Ovary (tissue), 9 donors: ENCODE measurements around the gene UBE2G2. TPM values are rescaled to one million over a fixed set of nuclear protein-coding genes. Genes with fewer than 3 reads are reported as not detected.
A peak's percentile ranks its signal among the peaks of the same experiment; 100 is the strongest.

Experiments used
- DNase-seq, 5 donors: peaks; one replicate each; pipeline ENCODE4 v3.0.0-alpha.2; 2019 to 2020
- H3K27ac ChIP-seq, 2 donors: fragments of 200-600 bp; one replicate each; pipeline versions ENCODE4 v1.5.1 to v1.8.0; 2019 to 2022
- H3K27me3 ChIP-seq: fragments of 200-600 bp; one replicate; pipeline ENCODE4 v1.8.0; 2022
- H3K36me3 ChIP-seq: fragments of 200-600 bp; sonication (generic); one replicate; pipeline ENCODE4 v1.5.1; 2019
- H3K4me1 ChIP-seq: one replicate; pipeline ENCODE4 v1.8.1; 2013; ENCODE audit warnings: mild to moderate bottlenecking, moderate library complexity; ENCODE audit not compliant: insufficient read depth
- H3K4me3 ChIP-seq: fragments of 200-600 bp; sonication (generic); one replicate; pipeline ENCODE4 v1.5.1; 2017
- H3K9me3 ChIP-seq, 2 donors: fragments of 200-600 bp in 1 of 2; sonication (generic) in 1 of 2; one replicate each; pipeline versions ENCODE4 v1.5.1 to v1.8.1; 2013 to 2019; ENCODE audit warnings: mild to moderate bottlenecking in 1 of 2, moderate library complexity in 1 of 2
- EP300 ChIP-seq: sonication (generic); formaldehyde crosslinking; IDR thresholded peaks from one replicate; pipeline ENCODE4 v1.6.1; 2017; ENCODE audit warnings: antibody characterized with exemption
- POLR2A ChIP-seq: fragments of 450-650 bp; IDR thresholded peaks from one replicate; pipeline ENCODE4 v1.6.1; 2017; ENCODE audit warnings: antibody characterized with exemption, mild to moderate bottlenecking, moderate library complexity
- WGBS, 3 donors: extraction: QIAGEN DNeasy Blood & Tissue Kit in 1 of 3; methylation state at CpG; one replicate each; pipeline versions ENCODE4 v1.1.5 to v1.1.7; 2013 to 2017; 5-methylcytosine and 5-hydroxymethylcytosine counted together
- intact Hi-C, 4 donors: fragments of 100-400 bp; cut with DNase I; formaldehyde crosslinking; loops; one replicate each; pipeline versions ENCODE4 v1.11.0 to v1.15.1; 2022 to 2023
- polyA plus RNA-seq, 2 donors: library from polyadenylated mRNA; stranded (reverse); fragments of 200-250 nt in 1 of 2; fragments of 350-450 nt in 1 of 2; fragmentation: Illumina TruSeq in 1 of 2; extraction: RNeasy Lipid Tissue Mini Kit (QIAGEN cat#74804) in 1 of 2; gene quantifications; one replicate each; pipeline ENCODE4 v1.2.3, GENCODE V29; 2013 to 2014
- total RNA-seq, 7 donors: library from RNA; depleted of rRNA in 2 of 7; stranded (reverse); fragments of >200 nt in 2 of 7; fragmentation: NEBNext Ultra II Directional in 3 of 7; extraction: Animal tissue kit (Norgen Biotek cat#: 25700) in 3 of 7; gene quantifications; one replicate each; pipeline versions ENCODE4 v1.1.0 to v1.2.4, GENCODE V29; 2016 to 2023
- TF ChIP-seq, protein P1 (sequence below), 3 donors: fragments of 450-650 bp in 2 of 3; fragments of 200-600 bp in 1 of 3; IDR thresholded peaks; one replicate each; pipeline versions ENCODE4 v1.5.1 to v1.8.0; 2016 to 2022; ENCODE audit warnings: antibody characterized with exemption in 3 of 3, mild to moderate bottlenecking in 1 of 3
- donor health status: DM: no; HTN: no; CAD: no; lungs with moderate emphysema.
- donor health status: DM: no; HTN: no; CAD: no.
- donor health status: Bipolar disorder and iron deficiency.
- donor health status: DM: yes; HTN: yes; CAD: no.
- donor health status: DM: no; HTN: no; CAD: no.
- donor health status: DM: yes; HTN: yes; CAD: no.

UBE2G2 gene
- total and polyA plus RNA-seq, 9 donors = 31.3 to 84.9 (median 66.9) TPM

DNA sequence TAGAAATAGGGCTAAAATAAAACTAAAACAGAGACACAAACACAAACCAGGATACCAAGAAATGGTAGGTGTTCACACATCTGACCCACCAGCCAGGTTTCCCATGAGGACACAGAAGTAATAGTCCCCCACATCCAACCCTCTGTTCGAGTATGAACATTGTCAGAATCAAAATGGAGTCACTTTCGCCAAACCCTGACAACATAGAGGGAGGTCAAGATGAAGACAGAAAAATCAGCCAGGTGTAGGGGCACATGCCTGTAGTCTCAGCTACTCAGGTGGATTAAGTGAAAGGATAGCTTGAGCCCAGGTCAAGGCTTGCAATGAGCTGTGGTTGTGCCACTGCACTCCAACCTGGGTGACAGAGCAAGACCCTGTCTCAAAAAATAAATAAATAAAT, 3.8 kb downstream of the UBE2G2 start:
- Histone ChIP-seq H3K9me3 (no peaks in the 10 kb centered on the region), H3K27ac (no peak overlapping the region), H3K4me3 (no peak overlapping the region), H3K36me3 (no peaks in the 10 kb centered on the region), H3K4me1 (peaks cover 4% of the 10 kb centered on the region), H3K27me3 (no peaks in the 10 kb centered on the region)
- intact Hi-C loops = loop anchor here in 2 of 4 donors (5.0 to 10.0 kb wide), 3 partner anchors 145 to 293 kb away; partner anchors contain the start of gene SLX9 (in 1 of the 2)
- no peak for DNase-seq
- TF ChIP-seq EP300 (no peak), POLR2A (no peak)
- TF ChIP-seq, protein P1, sequence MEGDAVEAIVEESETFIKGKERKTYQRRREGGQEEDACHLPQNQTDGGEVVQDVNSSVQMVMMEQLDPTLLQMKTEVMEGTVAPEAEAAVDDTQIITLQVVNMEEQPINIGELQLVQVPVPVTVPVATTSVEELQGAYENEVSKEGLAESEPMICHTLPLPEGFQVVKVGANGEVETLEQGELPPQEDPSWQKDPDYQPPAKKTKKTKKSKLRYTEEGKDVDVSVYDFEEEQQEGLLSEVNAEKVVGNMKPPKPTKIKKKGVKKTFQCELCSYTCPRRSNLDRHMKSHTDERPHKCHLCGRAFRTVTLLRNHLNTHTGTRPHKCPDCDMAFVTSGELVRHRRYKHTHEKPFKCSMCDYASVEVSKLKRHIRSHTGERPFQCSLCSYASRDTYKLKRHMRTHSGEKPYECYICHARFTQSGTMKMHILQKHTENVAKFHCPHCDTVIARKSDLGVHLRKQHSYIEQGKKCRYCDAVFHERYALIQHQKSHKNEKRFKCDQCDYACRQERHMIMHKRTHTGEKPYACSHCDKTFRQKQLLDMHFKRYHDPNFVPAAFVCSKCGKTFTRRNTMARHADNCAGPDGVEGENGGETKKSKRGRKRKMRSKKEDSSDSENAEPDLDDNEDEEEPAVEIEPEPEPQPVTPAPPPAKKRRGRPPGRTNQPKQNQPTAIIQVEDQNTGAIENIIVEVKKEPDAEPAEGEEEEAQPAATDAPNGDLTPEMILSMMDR (IDR thresholded peaks at IDR 0.05) = no peak
- WGBS, 3 donors = 87 to 95% (median 94%) methylated on average over 2 of the region's 2 CpGs

DNA sequence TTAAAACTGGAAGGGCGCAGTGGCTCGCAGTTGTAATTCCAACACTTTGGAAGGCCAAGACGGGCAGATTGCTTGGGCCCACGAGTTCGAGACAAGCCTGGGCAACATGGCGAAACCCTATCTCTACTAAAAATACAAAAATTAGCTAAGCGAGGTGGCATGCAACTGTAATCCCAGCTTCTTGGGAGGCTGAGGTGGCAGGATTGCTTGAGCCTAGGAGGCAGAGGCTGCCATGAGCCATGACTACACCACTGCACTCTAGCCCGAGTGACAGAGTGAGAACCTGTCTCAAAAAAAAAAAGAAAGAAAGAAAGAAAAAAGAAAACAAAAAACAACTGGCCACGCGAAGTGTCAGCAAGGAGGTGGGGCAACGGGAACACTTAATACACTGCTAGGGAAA, 6.3 kb downstream of the UBE2G2 start:
- H3K27ac ChIP-seq = no peak overlapping the region
- no peak for DNase-seq
- H3K36me3 ChIP-seq = no peaks in the 10 kb centered on the region
- TF ChIP-seq EP300 = no peak
- TF ChIP-seq POLR2A = no peak
- TF ChIP-seq, protein P1 (IDR thresholded peaks at IDR 0.05) = no peak
- 87 to 92% (median 88%) methylated on average over 11 of the region's 11 CpGs for WGBS, 3 donors
- H3K4me3 ChIP-seq = no peak overlapping the region
- intact Hi-C loops = loop anchor here in 2 of 4 donors (5.0 to 10.0 kb wide), 3 partner anchors 147 to 291 kb away; partner anchors contain the start of gene SLX9 (in 1 of the 2)
- H3K27me3 ChIP-seq = no peaks in the 10 kb centered on the region
- no peaks in the 10 kb centered on the region for H3K9me3 ChIP-seq
- peaks cover 3% of the 10 kb centered on the region for H3K4me1 ChIP-seq

DNA sequence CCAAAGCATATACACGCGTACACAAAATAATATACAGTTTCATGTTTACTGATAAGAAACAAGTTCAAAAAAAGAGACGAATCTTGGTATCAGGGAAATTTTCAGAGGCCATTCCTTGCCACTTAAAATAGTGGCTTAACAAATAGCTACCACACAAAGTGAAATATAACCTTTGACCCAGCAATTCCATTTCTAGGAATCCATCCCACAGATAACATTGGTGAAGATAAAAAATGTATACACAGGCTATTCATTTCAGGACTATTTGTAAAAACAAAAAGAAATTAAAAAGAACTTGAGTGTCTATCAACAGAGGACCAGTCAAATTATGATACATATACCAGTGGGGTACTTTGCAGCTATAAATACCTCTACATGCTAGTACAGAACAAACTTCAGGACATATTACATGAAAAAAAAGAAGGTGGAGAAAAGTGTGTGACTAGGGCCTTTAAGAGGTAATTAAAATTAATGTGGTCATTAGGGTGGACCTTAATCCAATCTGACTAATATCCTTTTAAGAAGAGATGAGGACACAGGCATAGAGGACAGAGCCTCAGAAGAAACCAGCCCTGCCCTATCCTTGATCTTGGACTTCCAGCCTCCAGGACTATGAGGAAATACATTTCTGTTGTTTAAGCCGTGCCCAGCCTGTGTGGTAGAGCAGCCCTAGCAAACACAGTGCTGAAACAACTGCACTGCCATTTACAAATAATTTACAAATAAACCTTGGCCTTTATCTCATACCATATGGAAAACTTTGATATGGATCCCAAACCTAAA, 7.8 kb downstream of the UBE2G2 start:
- no peak overlapping the region for H3K4me3 ChIP-seq
- TF ChIP-seq POLR2A (no peak), EP300 (no peak)
- TF ChIP-seq, protein P1 (IDR thresholded peaks at IDR 0.05) = no peak
- intact Hi-C loops = loop anchor here in 2 of 4 donors (10.0 kb wide), 2 partner anchors 279 to 289 kb away; no protein-coding TSS in a partner anchor
- H3K27ac ChIP-seq = no peak overlapping the region
- peaks cover 3% of the 10 kb centered on the region for H3K4me1 ChIP-seq
- no peaks in the 10 kb centered on the region for H3K36me3 ChIP-seq
- no peak for DNase-seq
- H3K27me3 ChIP-seq = no peaks in the 10 kb centered on the region
- H3K9me3 ChIP-seq = no peaks in the 10 kb centered on the region
- 21 to 26% (median 26%) methylated on average over 4 of the region's 4 CpGs for WGBS, 3 donors

DNA sequence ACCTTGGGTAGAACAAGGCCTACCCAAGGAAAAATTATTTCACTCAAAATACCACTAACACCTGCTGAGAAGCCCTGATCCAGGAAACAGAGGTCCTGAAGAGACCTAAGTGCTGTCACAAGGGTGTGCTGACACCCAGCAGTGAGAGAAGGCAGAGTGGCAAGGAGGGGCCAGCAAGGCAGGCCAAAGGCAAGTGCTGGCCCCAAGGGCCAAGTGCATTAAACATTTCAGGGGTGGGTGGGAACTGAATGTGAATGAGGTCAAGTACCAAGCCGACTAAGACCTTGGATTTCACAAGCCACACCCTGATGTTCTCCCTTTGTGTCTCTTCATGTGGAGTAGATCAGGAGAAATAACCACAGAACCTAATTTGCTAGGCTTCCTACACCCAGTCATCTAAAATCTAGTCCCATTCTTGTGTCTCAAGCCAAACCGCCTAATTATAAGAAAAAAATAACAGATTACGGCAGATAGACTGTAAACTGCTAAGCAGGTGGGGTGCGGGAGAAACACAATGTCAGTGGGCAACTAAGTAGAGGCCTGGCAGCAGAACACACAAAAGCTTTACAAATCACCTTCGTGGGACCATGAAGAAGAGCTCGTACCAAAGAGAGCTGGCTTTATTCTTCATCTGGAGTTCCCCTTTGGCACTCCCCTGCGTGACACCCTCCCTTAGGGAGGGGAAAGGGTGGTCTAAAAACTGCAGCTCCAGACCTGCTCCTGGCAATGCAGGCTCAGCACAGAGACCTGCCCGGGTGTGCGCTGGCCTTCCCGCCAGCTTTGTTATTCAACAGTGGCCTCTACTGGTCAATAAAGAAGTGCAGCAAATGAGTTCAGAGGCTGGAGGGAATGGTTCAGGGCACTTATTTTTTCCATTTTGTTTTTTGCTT, 8.7 kb downstream of the UBE2G2 start:
- WGBS, 3 donors = 17 to 19% (median 18%) methylated on average over 10 of the region's 10 CpGs

More for the DNA sequence above, 8.7 kb downstream of the UBE2G2 start:
- Histone ChIP-seq H3K9me3 (no peaks in the 10 kb centered on the region), H3K4me1 (peaks cover 3% of the 10 kb centered on the region), H3K36me3 (no peaks in the 10 kb centered on the region), H3K27ac (no peak overlapping the region), H3K4me3 (no peak overlapping the region), H3K27me3 (no peaks in the 10 kb centered on the region)
- intact Hi-C loops = loop anchor here in 2 of 4 donors (10.0 kb wide), 2 partner anchors 278 to 288 kb away; no protein-coding TSS in a partner anchor
- no peak for TF ChIP-seq EP300
- no peak for TF ChIP-seq POLR2A
- TF ChIP-seq, protein P1 (IDR thresholded peaks at IDR 0.05) = peak; percentile 33 to 57 (median 52)
- peak; percentile 31 to 57 (median 52) for DNase-seq
